ENCODE results near the gene VSIG4. TPM values are rescaled to one million over a fixed set of nuclear protein-coding genes. Genes with fewer than 3 reads are reported as not detected.

VSIG4 gene
- total and polyA plus RNA-seq, 3 donors from 2014 or later: 5.6 to 27.4 (median 19.9) TPM

DNA sequence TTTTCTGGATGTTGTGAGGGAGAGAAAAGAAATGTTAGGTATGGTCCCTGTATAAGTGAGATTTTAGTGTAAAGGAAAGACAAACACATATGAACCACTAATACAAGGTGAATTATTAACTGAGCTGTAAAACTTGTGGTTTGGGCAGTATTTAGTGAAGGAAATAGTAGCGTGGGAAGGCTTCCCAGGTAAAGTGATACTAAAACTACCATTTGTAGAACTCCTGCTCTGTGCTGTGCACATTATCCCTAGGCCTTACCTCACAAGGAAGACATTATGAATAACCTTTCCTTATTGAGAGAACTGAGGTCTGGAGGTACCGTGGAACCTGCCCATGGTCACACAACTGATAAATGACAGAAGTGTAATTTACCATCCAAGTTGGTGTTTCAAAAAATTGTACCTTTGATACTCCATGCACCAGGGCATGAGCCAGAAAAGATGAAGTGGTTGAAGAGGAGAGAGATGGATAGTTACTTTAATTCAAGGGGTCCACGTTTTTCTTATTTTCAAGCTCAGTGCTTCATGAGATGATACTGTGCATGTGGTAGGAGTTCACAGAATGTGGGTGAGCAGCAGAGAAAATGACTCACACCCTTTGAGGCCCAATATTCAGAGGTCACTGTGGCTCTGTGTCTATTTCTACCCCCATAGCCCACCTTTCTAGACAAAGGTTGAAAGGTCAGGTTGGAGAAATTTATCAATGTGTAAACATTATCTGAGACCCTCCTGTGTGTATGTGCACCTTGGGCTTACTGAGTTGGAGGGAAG, 2.6 kb upstream of the VSIG4 start:
- H3K9me3 ChIP-seq: no peaks in the 10 kb centered on the region
- intact Hi-C loops (cut with DNase I; ENCODE audit: low total_unique reads): no loop called here
- TF ChIP-seq POLR2A (IDR thresholded peaks at IDR 0.05): no peak
- TF ChIP-seq, protein P1, sequence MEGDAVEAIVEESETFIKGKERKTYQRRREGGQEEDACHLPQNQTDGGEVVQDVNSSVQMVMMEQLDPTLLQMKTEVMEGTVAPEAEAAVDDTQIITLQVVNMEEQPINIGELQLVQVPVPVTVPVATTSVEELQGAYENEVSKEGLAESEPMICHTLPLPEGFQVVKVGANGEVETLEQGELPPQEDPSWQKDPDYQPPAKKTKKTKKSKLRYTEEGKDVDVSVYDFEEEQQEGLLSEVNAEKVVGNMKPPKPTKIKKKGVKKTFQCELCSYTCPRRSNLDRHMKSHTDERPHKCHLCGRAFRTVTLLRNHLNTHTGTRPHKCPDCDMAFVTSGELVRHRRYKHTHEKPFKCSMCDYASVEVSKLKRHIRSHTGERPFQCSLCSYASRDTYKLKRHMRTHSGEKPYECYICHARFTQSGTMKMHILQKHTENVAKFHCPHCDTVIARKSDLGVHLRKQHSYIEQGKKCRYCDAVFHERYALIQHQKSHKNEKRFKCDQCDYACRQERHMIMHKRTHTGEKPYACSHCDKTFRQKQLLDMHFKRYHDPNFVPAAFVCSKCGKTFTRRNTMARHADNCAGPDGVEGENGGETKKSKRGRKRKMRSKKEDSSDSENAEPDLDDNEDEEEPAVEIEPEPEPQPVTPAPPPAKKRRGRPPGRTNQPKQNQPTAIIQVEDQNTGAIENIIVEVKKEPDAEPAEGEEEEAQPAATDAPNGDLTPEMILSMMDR (IDR thresholded peaks at IDR 0.05): no peak
- no peaks in the 10 kb centered on the region for H3K4me1 ChIP-seq
- H3K36me3 ChIP-seq (ENCODE audit: low read depth, missing control alignments): no peaks in the 10 kb centered on the region
- H3K27me3 ChIP-seq: no peaks in the 10 kb centered on the region
- H3K4me3 ChIP-seq: no peak overlapping the region
- DNase-seq: no peak
- WGBS, 2 donors: 76 to 80% methylated on average over 2 to 3 of the region's 3 CpGs
- no peak overlapping the region for H3K27ac ChIP-seq

DNA sequence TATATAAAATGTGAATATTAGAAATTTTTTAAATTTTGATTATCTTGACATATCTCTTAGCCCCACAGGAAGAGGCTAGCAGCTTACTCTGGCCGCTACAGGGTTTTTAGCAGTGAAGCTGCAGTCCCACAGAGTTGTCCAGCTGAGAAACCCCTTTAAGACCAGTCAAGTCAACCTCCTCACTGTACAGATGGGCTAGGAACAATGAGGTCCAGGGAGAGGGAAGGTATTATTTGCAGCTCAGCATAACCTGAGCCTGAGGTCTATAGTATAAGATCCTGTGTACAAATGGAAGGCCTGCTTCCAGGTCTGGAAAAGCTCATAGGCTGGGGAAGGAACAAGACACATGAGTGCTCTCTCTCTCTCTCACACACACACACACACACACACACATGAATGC, 1.8 kb downstream of the VSIG4 start:
- DNase-seq: no peak
- intact Hi-C loops (cut with DNase I; ENCODE audit: low total_unique reads): no loop called here
- no peak for TF ChIP-seq POLR2A (IDR thresholded peaks at IDR 0.05)
- TF ChIP-seq, protein P1 (IDR thresholded peaks at IDR 0.05): no peak
- H3K27ac ChIP-seq: no peak overlapping the region
- 78 to 88% methylated on average over 1 of the region's 1 CpG for WGBS, 2 donors
- no peak overlapping the region for H3K4me3 ChIP-seq
- H3K27me3 ChIP-seq: no peaks in the 10 kb centered on the region
- H3K4me1 ChIP-seq: no peaks in the 10 kb centered on the region
- no peaks in the 10 kb centered on the region for H3K36me3 ChIP-seq (ENCODE audit: low read depth, missing control alignments)
- H3K9me3 ChIP-seq: no peaks in the 10 kb centered on the region

DNA sequence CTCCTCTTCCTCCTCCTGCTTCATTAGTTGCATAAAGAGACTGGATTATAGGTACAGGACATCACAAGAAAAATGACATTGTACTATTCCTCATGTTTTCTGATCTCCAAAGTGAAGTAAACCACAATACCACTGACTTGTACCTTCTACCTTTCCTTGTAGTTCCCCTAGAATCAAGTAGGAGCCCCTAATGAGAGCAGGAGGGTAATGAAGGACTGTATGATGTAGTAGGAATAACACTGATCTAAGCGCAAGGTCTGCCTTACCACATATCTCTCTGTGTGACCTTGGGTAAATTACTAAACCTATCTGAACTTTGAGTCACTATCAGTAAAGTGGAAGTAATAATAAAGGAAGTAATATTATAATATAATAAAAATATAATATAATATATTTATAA, 3.6 kb downstream of the VSIG4 start:
- intact Hi-C loops (cut with DNase I; ENCODE audit: low total_unique reads): no loop called here
- no peak for DNase-seq
- WGBS, 2 donors: 96 to 100% methylated on average over 1 of the region's 1 CpG
- Histone ChIP-seq H3K27me3 (no peaks in the 10 kb centered on the region), H3K4me3 (no peak overlapping the region), H3K27ac (no peak overlapping the region), H3K36me3 (ENCODE audit: low read depth, missing control alignments) (no peaks in the 10 kb centered on the region), H3K9me3 (no peaks in the 10 kb centered on the region), H3K4me1 (no peaks in the 10 kb centered on the region)
- TF ChIP-seq, protein P1 (IDR thresholded peaks at IDR 0.05): no peak
- TF ChIP-seq POLR2A (IDR thresholded peaks at IDR 0.05): no peak

DNA sequence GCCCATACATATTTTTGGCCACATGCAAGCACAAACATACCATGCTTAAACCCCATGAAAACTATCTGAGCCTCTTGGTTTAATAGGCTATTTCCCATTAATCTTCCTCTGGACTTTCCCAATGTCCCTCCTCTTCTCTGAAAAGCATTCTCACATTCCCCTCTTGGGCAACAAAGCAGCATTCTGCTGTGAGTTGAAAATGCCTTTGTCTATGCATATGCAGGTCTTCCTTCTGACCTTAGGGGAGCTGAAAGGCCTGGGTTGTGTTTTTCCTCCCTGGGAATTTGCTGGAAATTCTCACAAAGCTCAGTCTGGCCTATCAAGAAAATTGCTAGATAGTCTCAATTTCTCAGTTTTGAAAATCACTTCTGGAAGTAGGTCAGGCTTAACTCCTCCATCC, 4.2 kb downstream of the VSIG4 start:
- no peak for TF ChIP-seq POLR2A (IDR thresholded peaks at IDR 0.05)
- TF ChIP-seq, protein P1 (IDR thresholded peaks at IDR 0.05): no peak
- no peak overlapping the region for H3K27ac ChIP-seq
- no peak overlapping the region for H3K4me3 ChIP-seq
- no peaks in the 10 kb centered on the region for H3K4me1 ChIP-seq
- H3K36me3 ChIP-seq (ENCODE audit: low read depth, missing control alignments): no peaks in the 10 kb centered on the region
- H3K9me3 ChIP-seq: no peaks in the 10 kb centered on the region
- no peak for DNase-seq
- H3K27me3 ChIP-seq: no peaks in the 10 kb centered on the region
- intact Hi-C loops (cut with DNase I; ENCODE audit: low total_unique reads): no loop called here

Data from testis (tissue), 3 donors.